ENCODE results near the gene BPIFB1.

BPIFB1 gene

GRCh38 chr20:33282991-33283555 is at the start of gene BPIFB1:
BPIFB1 (plus strand) TSS chr20:33283214; CDS start chr20:33286074, 2,860 bp downstream.
- Histone ChIP-seq H3K4me3 (ENCODE audit: low read depth in 1 of 2, low read length in 1 of 2) (no peak within 1 kb of the TSS), H3K36me3 (no peaks in the 10 kb centered on the region), H3K27ac (no peak within 1 kb of the TSS), H3K4me1 (ENCODE audit: control insufficient read depth in 1 of 2, insufficient read depth in 1 of 2, low read depth in 1 of 2, low read length in 1 of 2) (peaks cover 12 to 21% of the 10 kb centered on the region in 2 experiments), H3K27me3 (no peaks in the 10 kb centered on the region), H3K9me3 (no peaks in the 10 kb centered on the region)
- no peak for TF ChIP-seq CTCF (IDR thresholded peaks at IDR 0.05)

GRCh38 chr20:33234050-33234449 is 49.0 kb upstream of the BPIFB1 start:
- no peaks in the 10 kb centered on the region for H3K27me3 ChIP-seq
- no peaks in the 10 kb centered on the region for H3K36me3 ChIP-seq
- H3K27ac ChIP-seq: no peak overlapping the region
- TF ChIP-seq CTCF (IDR thresholded peaks at IDR 0.05): no peak
- H3K4me3 ChIP-seq (ENCODE audit: low read depth in 1 of 2, low read length in 1 of 2): no peak overlapping the region
- no peaks in the 10 kb centered on the region for H3K9me3 ChIP-seq
- H3K4me1 ChIP-seq (ENCODE audit: control insufficient read depth in 1 of 2, insufficient read depth in 1 of 2, low read depth in 1 of 2, low read length in 1 of 2): peaks cover 27 to 40% of the 10 kb centered on the region in 2 experiments

GRCh38 chr20:33235696-33236095 is 47.3 kb upstream of the BPIFB1 start, which contains the start of gene BPIFA1:
BPIFA1 (plus strand) TSS chr20:33235996; CDS start chr20:33237712, 1,716 bp downstream.
- Histone ChIP-seq H3K27ac (no peak within 1 kb of the TSS), H3K9me3 (no peaks in the 10 kb centered on the region), H3K27me3 (no peaks in the 10 kb centered on the region), H3K36me3 (no peaks in the 10 kb centered on the region), H3K4me1 (ENCODE audit: control insufficient read depth in 1 of 2, insufficient read depth in 1 of 2, low read depth in 1 of 2, low read length in 1 of 2) (peaks cover 10 to 24% of the 10 kb centered on the region in 2 experiments), H3K4me3 (ENCODE audit: low read depth in 1 of 2, low read length in 1 of 2) (no peak within 1 kb of the TSS)
- no peak for TF ChIP-seq CTCF (IDR thresholded peaks at IDR 0.05)

GRCh38 chr20:33236351-33236750 is 46.7 kb upstream of the BPIFB1 start:
- Histone ChIP-seq H3K27me3 (no peaks in the 10 kb centered on the region), H3K4me1 (ENCODE audit: control insufficient read depth in 1 of 2, insufficient read depth in 1 of 2, low read depth in 1 of 2, low read length in 1 of 2) (peaks cover 9 to 21% of the 10 kb centered on the region in 2 experiments), H3K9me3 (no peaks in the 10 kb centered on the region), H3K4me3 (ENCODE audit: low read depth in 1 of 2, low read length in 1 of 2) (no peak overlapping the region), H3K27ac (no peak overlapping the region), H3K36me3 (no peaks in the 10 kb centered on the region)
- no peak for TF ChIP-seq CTCF (IDR thresholded peaks at IDR 0.05)

- H3K4me1 ChIP-seq (ENCODE audit: control insufficient read depth in 1 of 2, insufficient read depth in 1 of 2, low read depth in 1 of 2, low read length in 1 of 2): peaks cover 9 to 16% of the 10 kb centered on the region in 2 experiments
- no peak for TF ChIP-seq CTCF (IDR thresholded peaks at IDR 0.05)
- no peaks in the 10 kb centered on the region for H3K36me3 ChIP-seq
- no peaks in the 10 kb centered on the region for H3K9me3 ChIP-seq
- no peak overlapping the region for H3K27ac ChIP-seq
- H3K4me3 ChIP-seq (ENCODE audit: low read depth in 1 of 2, low read length in 1 of 2): no peak overlapping the region
- H3K27me3 ChIP-seq: no peaks in the 10 kb centered on the region
Observed at GRCh38 chr20:33237989-33238388, 45.0 kb upstream of the BPIFB1 start.

All from neutrophil (primary cell).